Fibroblast of skin of right quadriceps (primary cell): Measurements from ENCODE around the gene LSM10.
A peak's percentile ranks its signal among the peaks of the same experiment; 100 is the strongest.

ENCODE experiments used
- DNase-seq: peaks from one replicate; pipeline ENCODE4 v3.0.0-alpha.2; 2013

LSM10 gene

DNA sequence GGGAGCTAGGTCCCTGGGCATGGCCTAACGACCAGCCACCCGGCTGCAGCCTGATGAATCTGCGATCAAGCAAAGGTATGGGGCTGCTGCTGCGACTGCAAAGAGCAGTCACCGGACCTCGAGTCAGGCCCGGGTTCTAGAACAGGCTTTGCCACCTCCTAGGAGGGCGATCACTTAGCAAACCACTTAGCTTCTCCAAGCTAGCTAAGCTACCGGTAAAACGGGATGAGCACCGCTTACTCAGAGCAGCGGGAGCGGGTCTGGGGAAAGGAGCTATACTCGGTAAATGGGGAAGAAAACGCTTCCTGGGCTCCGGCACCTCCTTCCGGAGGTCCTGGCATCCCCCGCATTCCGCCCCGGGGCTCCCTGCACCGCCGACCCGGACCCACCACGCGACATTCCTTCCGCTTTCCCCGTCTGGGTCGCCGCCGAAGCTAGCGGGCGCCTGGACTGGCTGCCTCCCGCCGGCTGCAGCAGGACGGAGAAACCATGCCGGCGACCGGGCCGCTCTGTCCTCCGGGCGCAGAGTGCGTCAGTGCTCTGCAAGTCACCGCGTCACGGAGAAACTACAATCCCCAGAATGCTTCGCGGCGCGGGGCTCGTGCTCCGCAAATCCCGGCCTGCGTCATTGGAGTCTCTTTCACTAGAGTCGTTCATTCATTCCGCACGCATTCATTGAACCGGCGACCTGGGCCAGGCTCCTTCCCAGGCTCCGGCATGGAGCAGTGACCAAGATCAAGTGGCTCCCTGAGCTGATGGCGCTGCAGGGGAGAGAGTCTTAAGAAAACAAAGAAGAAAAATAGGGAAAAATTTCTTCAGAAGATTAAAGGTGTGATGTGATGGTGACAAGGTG, at the start of gene LSM10:
Gene LSM10, minus strand, starts transcription at position 531 of the 853 bp plus-strand sequence. CDS start 3,779 bp downstream, outside the sequence.
- peak; percentile 90 for DNase-seq

DNA sequence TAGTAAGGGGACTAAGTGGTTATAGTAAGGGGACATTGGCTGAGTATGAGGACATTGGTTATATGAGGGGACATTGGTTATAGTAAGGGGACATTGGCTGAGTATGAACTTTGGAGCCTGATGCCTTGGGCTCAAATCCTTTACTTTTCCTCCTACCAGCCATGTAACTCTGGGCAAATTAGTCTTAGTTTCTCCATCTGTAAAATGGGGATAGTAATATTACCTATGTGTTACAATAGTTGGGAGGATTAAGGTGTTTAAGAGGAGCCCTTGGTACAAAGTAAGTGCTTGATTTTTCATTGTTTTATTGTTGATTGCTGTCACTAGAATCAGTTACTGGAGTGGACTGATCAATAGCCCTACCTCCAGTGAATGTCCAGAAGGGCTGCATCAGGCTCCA, 49.7 kb upstream of the LSM10 start:
- no peak for DNase-seq

DNA sequence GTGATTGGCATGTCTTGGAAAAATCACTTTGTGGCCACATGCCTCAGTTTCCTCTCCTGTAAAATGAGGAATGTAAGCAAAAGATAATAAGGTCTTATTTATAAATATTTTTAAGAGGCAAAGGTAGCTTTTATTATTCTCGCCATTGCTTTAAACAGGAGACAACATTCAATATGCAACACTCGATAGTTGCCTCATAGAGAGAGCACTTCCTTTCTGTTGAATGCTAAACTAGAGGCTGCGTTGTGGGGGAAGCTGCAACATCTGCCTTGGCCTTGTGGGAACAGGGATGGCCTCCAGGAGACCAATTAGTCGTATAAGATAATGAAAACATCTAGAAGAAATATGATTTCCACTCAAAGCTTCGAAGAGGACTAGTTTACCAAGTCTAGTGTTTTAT, 49.0 kb upstream of the LSM10 start:
- DNase-seq, result no peak

DNA sequence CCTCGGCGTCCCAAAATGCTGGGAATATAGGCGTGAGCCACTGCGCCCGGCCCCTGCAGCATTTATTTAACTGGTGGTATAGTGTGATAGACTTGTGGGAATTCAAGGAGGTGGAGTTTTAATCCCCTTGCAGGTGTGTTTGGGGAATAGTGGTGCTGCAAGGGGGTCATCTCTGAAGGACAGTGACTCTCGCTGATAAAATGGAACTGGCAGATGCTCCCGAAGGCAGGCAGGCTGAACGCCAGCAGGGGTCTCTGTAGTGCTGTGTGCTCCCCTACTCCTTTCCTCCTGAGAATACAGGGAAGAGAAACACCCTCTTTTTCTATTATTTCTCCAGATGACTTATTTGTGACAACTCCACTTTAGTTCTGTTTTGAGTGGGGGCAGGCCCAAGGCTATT, 48.6 kb upstream of the LSM10 start:
- no peak for DNase-seq

DNA sequence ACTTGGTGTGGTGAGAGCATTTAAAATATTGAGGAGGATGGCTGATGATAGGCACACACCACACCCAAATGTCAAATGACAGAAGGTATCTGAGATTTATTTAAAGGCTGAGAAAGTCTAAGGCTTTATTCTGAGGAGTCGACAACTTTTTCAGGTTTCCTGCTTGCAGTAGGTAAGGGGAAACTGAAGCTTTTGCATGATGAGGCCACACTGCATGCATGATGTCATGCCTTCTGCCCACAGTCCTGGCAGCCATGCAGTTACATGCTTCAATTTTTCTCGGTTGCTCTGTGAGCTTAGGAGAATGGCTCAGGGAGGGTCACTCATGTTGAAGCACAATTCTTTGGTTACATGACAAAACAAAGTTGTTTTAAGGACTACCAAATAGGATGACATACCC, 45.6 kb upstream of the LSM10 start:
- DNase-seq, result no peak

DNA sequence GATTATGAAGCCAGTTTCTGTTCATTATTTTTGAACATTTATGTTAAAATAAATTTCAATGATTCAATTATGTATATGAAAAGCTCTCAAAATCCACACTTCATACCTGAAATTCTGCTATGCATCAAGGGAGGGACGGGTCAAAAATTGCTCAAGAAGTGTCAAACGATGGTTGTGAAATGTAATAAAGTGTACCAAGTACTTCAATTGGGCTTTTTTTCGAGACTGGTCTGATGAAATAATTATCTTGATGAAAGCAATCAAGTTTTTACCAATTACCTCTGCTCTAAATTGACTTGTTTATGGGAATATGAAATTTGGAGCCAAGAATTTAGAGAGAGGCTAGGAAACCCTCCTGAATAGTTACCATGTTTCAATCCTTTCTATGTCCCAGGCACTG, 44.6 kb upstream of the LSM10 start:
- no peak for DNase-seq

DNA sequence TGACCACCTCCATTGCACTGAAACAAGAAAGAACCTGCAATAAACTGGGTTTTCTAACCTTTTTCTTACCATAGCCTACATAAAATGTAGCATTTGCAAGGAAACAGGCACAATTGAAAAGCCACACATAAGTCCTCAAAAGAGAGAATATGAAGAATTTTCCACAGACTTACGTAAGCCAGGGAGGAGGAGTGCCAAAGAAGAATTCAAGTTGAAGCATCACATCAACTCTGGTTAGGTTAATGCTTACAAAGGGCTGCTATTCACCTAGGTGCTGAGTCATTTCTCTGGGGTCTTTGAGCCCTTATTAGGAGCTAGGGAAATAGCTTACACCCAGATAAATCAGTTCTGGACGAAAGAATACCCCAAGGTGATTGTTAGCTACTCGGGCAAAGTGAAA, 42.9 kb upstream of the LSM10 start:
- DNase-seq, result no peak

DNA sequence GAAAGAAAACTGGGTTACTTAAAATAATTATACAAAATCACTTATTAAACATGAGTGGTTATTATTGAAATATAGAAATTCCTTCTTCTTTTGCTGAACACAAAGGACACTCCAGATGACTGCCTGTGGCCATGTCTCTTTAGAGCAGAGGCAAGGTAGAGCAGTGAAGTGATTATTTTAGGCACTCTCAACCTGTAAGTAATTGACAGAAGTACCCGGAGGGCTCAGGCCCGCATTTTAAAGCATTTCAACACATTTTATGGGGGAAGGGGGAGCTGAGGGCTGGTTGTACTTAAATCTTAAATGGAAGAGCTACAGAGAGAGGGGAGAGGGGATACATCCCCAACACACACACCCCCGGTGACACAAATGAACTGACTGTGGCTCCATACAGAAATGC, 42.3 kb upstream of the LSM10 start:
- DNase-seq, result no peak

DNA sequence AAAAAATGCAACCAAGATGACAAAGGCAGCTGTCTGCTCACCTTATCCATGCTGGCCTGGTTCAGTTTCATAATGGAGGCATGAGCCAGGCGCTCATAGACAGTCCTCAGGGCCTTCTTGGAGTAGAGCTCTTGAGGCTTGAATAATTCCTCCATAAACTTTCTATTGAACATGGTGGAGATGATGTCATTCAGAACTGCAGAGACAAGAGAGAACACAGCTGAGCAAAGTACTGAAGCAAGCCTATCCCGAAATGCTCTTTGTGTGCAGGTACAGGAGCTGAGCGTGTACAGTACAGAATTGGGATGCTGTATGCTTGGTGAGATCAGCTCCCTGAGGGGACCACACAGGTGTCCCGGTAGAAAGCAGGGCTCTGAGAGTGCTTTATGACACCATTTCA, 41.0 kb upstream of the LSM10 start:
- DNase-seq, result no peak

DNA sequence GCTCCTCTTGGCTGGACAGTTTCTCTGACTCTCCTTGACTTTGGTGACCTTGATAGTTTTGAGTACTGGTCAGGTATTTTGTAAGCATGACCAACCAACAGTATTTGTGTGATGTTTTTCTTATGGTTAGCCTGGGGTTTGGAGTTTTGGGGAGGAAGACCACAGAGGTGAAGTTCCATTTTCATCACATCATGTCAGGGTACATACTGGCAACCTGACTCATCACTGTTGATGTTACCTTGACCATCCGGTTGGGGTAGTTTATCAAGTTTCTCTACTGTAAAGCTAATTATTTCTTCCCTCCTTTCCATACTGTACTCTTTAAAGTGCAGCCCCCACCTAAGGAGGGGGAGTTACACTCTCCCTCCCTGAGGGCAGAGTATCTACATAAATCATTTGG, 39.1 kb upstream of the LSM10 start:
- DNase-seq, result no peak

DNA sequence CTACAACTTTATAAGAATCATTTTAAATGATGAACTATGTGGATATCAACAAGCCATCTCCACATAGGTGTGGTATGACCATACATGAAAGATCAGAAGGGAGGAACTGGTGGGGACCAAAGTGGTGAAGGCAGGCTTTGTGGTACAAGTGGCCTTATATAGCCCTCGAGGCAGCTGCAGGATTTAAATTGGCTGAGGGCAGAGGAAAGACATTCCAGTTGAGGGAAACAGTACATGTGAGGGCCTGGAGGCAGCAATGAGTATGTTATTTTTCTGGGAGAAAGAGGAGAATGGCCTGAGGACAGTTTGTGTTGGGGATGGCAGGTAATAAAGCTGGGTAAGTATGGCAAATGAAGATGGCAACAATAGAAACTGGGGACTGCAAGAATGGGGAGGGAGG, 35.4 kb upstream of the LSM10 start:
- DNase-seq, result no peak

DNA sequence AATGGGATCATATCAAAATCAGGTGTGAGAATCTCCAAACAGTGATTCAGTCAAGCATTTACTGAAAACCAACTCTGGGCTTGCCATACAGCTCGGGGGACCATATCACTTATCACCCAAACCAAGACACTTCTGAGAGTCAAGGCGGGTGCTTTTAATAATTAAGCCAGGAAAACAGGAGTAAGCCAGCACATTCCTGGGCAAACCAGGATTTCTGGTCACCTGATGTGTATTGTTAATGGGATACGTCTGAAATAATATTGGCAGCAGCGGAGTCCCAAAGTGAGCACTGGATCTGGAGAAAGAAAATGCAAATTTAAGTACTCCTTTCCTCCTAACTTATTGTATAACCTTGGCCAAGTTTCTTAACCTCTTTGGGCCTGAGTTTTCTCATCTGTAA, 34.9 kb upstream of the LSM10 start:
- no peak for DNase-seq

DNA sequence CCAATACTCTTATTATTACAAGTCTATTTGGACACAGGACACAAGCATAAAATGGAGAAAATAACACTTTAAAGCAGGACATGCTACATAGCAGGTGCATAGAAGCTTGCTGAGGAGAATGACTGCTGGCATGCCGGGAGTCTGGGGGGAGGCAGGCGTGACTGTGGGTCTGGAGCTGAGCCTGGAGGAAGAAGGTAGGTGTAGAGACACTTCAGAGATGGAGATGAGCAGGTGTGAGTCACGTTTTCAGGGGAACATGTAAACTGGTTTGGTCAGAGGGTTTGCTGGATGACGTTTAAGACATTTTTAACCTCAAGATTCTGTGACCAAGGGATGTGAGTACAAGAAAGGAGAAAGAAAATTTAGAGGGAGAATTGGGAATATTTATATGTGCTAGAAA, 28.1 kb upstream of the LSM10 start:
- DNase-seq, result no peak

DNA sequence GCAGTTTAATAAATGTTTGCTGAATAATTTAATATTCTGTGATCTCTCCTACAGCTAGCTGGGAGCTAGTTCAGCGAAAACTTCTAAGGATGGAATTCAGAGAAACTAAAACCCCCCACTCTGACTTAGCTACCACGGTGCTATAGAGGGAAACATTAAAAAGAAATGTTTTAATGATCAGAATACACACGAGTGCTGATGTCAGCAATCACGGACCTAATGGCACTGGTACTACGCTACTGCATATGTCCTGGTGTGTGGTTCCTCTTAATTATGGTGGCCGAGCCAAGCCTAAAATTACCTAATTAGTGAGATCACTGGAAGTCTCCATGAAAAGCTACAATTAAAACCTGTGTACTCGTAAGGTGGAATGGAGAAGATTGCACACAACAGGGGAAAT, 23.9 kb upstream of the LSM10 start:
- DNase-seq, result no peak

DNA sequence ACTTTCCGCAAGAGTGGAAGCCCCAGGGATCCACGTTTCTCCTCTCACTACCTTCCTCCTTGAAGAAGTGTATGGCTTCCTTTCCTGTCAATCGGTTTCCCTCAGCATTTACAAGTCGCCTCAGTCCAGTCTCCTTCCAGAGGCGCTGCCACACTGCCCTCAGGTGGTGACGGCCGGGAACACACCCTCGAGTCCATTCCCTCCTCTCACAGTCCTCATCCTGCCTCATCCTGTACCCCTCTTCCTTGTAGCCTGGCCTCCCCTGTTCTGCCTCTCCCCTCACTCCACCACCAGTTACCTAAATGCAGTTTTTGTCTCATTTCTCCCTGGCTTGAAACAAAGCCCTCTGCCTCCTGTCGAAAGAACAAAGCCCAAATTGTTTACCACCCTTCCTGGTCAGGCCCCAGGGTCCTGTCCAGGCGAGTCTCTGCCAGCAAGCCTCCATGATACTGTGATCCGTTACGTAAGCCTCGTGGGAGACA, 23.2 kb upstream of the LSM10 start:
- peak; percentile 76 for DNase-seq

DNA sequence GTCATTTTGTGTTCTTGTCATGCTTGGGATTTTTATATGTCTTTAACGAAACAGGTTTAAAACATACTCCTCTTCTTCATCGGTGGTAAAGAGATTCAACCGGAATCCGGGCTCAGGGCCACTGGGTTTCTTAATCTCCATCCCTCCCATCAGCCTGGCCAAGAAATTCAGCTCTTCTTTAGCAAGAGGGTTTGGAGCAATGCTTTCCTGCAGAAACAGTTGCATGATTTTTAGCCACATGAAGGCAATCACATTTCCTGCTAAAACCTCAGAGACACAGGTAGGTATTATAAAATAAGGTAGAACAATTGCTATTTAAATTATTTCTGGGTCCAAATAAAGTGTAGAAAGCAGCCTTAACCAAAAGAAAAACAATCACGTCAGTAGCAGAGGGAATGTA, 22.7 kb upstream of the LSM10 start:
- no peak for DNase-seq

DNA sequence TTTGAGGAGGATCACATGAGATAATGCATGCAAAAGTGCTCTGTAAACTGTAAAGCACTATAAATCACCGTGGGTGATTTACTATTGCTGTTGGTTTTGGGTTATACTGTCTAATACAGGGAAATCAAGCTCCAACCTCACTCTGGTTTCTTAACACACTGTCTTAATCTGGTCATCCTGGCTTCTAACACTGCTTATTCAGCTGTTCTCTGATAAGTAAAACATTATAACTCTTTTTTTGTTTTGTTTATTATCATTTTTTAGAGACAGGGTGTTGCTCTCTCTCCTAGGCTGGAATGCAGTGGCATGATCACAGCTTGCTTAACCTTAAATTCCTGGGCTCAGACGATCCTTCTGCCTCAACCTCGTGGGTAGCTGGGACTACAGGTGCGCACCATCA, 21.9 kb upstream of the LSM10 start:
- DNase-seq, result no peak

DNA sequence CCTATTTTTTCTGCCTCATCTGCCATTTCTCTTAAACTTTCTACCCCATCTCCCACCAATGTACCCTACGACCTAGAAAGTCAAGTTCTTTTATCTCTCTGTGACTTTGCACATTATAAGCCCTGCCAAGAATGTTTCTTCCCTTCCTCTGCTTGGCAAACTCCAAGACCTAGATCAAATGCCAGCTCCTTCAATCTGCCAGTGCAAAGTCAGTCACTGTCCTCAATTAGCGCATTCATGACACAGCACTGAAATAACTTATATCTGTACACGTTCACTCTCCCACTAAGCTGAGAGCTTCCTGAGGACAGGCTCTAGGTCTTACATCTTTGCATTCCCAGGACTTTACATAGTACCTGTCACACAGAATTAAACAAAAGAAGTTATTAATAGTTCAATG, 21.4 kb upstream of the LSM10 start:
- no peak for DNase-seq

DNA sequence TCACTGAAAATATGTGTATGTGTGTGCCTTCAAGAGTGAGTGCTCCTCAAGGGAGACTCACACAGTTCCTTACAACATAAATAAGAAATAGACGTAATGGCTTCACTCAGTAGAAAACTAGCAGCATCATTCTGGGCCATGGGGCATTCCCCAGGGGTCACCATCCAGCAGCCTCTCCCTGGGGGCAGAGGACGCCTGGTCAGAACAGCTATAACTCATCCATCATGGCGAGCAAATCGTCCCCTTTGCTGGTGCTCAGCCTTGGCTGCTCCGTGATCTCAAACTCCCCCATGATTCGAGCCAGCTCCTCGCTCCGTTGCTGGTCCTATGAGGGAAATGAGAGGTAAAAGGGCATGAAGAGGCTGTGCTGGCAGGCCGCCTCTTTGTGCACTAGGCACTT, 20.2 kb upstream of the LSM10 start:
- no peak for DNase-seq

DNA sequence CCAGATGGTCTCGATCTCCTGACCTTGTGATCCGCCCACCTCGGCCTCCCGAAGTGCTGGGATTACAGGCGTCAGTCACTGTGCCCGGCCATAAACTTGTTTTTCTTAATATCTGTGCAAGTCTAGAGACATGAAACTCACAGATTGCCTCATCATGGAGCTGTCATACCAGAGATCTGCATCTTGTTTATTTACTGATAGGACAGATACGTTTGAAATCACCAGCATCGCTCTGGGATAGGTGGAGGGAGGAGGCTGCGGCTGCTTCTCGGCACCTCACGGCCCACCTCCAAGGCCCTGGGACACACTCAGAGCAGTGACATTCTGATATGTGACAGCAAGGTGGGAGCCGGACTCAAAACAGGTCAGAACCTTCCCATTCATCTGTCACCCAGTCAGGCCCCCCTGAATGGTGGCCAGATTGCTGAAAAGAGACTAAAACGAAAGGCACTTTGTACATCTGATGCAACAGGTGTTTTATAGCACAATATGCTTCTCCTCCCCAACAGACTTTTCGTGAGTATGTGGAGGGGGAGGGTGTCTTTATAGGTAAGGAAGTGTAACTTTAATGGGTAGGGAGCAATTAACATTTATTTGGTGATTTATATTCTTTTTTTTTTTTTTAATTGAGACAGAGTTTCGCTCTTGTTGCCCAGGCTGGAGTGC, 18.1 kb upstream of the LSM10 start:
- no peak for DNase-seq

DNA sequence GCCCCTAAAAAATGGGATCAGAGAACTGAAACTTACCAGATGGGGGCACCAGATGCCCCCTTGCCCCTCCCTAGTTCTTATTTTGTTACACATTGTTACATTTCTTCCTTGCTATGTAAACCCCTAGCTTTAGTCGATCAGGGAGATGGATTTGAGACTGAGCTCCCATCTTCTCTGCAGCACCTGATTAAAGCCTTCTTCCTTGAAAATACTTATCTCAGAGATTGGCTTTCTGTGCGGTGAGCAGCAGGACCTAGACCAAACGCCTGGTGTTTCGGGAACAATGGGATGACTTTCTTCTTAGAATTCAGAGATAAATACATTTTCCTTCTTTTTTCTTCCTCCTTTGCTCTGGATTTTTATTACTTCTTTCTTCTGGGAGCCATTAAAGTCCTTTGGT, 16.7 kb upstream of the LSM10 start:
- no peak for DNase-seq

DNA sequence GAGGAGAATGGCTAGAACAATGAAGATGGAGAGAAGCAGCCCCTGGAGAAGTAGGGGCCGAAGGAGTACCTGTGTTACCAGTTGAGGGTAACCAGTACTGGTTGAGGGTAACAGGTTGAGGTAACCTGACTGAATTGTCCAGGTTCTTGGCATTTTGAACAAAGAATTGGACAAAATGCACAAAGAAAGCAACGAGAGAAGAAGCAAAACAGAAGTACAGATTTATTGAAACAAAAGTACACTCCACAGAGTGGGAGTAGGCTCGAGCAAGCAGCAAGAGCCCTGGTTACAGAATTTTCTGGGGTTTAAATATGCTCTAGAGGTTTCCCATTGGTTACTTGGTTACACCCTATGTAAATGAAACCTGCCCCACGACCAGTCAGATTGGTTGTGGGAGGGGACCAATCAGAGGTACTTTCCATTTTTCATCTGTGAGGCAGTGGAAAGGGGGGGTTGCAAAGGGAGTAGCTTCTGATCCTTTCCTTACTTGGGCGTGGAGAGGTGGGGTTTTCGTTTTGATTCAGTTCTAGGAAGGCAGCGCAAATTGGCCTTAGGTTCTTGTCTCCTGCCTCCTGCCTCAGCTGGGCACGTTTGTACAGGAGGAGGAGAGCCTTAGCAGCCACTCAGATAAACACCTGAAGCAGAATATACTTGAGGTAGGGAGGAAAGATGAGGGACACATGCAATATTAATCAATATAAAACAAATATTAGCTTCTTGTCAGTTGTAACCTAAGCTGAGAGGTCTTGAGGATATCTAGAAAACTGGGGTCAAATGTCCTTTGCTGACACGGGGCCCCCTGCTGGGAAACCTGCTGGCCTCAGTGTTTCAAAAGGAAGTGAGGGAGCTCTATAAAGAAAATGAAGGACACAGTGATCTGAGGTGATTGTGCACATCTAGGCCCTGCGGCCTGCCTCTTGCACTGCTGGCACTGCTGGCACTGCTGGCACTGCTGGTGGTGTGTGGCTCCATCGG, 14.3 kb upstream of the LSM10 start:
- peak; percentile 44 for DNase-seq

DNA sequence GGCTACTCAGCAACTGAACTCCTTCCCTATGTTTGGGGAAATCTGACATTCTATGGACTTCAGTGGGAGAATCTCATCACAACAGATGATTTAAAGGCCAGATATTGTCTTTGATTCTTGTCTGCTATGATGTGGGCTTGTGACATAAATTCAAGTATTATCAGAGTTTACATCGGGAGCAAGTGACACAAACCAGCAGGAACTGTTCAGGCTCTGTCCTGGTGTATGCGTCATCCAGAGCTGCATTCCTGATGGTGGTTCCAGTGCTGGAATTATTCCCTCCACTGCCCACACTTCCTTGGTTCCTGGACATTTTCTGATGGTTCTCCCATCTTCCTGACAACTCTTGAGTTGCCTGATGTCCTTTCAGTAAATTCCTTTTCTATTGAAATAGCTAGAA, 10.8 kb upstream of the LSM10 start:
- peak; percentile 61 for DNase-seq
